SK-N-SH treated with all-trans-retinoic acid at 6 μM for 48 hours (cell line): ENCODE results near the gene MRPL52.

Source experiments
- ATAC-seq: fragments of 200-7000 bp; cut with Tn5 transposase; 3 replicates; pipeline ENCODE4 v1.9.1; 2020; ENCODE audit warnings: mild to moderate bottlenecking, moderate library complexity
- CREB5 ChIP-seq: fragments of 250-450 bp; sonication (Bioruptor Pico); IDR thresholded peaks from 2 replicates; pipeline ENCODE4 v1.5.1; 2020; ENCODE audit warnings: low read depth, mild to moderate bottlenecking, moderate library complexity
- CSDC2 ChIP-seq: fragments of 250-450 bp; sonication (Bioruptor Pico); IDR thresholded peaks from 2 replicates; pipeline ENCODE4 v1.5.0; 2020; ENCODE audit warnings: mild to moderate bottlenecking, moderate library complexity
- CSRNP3 ChIP-seq: fragments of 250-450 bp; sonication (Bioruptor Pico); IDR thresholded peaks from 2 replicates; pipeline ENCODE4 v1.5.1; 2021; ENCODE audit warnings: mild to moderate bottlenecking, moderate library complexity
- GLIS3 ChIP-seq: fragments of 250-450 bp; sonication (Bioruptor Pico); IDR thresholded peaks from 2 replicates; pipeline ENCODE4 v1.5.0; 2020; ENCODE audit warnings: mild to moderate bottlenecking, moderate library complexity
- OSR1 ChIP-seq: fragments of 250-450 bp; sonication (Bioruptor Pico); IDR thresholded peaks from 2 replicates; pipeline ENCODE4 v1.8.0; 2022; ENCODE audit warnings: moderate library complexity, mild to moderate bottlenecking, inconsistent platforms
- PATZ1 ChIP-seq: fragments of 250-450 bp; sonication (Bioruptor Pico); IDR thresholded peaks from 2 replicates; pipeline ENCODE4 v1.8.0; 2020; ENCODE audit warnings: mild to moderate bottlenecking, moderate library complexity, borderline replicate concordance
- POU6F1 ChIP-seq: fragments of 250-450 bp; sonication (Bioruptor Pico); IDR thresholded peaks from 2 replicates; pipeline ENCODE4 v1.8.0; 2021; ENCODE audit warnings: low read depth, mild to moderate bottlenecking, moderate library complexity, borderline replicate concordance
- PPARA ChIP-seq: fragments of 250-450 bp; sonication (Bioruptor Pico); IDR thresholded peaks from 2 replicates; pipeline ENCODE4 v1.5.0; 2020; ENCODE audit warnings: mild to moderate bottlenecking, borderline replicate concordance
- RARB ChIP-seq: fragments of 250-450 bp; sonication (Bioruptor Pico); IDR thresholded peaks from 2 replicates; pipeline ENCODE4 v1.8.0; 2021; ENCODE audit warnings: mild to moderate bottlenecking, moderate library complexity
- SNAI2 ChIP-seq: fragments of 250-450 bp; sonication (Bioruptor Pico); IDR thresholded peaks from 2 replicates; pipeline ENCODE4 v1.5.0; 2020; ENCODE audit warnings: mild to moderate bottlenecking, moderate library complexity
- TCF4 ChIP-seq: fragments of 250-450 bp; sonication (Bioruptor Pico); IDR thresholded peaks from 2 replicates; pipeline ENCODE4 v1.8.0; 2021; ENCODE audit warnings: mild to moderate bottlenecking, moderate library complexity, borderline replicate concordance
- TOX ChIP-seq: fragments of 250-450 bp; sonication (Bioruptor Pico); IDR thresholded peaks from 2 replicates; pipeline ENCODE4 v1.8.0; 2021; ENCODE audit warnings: mild to moderate bottlenecking, moderate library complexity, borderline replicate concordance
- ZC3H10 ChIP-seq: fragments of 250-450 bp; sonication (Bioruptor Pico); IDR thresholded peaks from 2 replicates; pipeline ENCODE4 v1.5.1; 2021; ENCODE audit warnings: mild to moderate bottlenecking, moderate library complexity
- ZFP3 ChIP-seq: fragments of 250-450 bp; sonication (Bioruptor Pico); IDR thresholded peaks from 2 replicates; pipeline ENCODE4 v1.5.0; 2020; ENCODE audit warnings: mild to moderate bottlenecking, moderate library complexity
- ZNF565 ChIP-seq: fragments of 450-650 bp; formaldehyde crosslinking; conservative IDR thresholded peaks from 2 replicates; pipeline ENCODE4 v1.5.0; 2020; ENCODE audit warnings: low read depth, mild to moderate bottlenecking, moderate library complexity
- ZNF8 ChIP-seq: fragments of 450-650 bp; formaldehyde crosslinking; IDR thresholded peaks from 2 replicates; pipeline ENCODE4 v1.5.0; 2020; ENCODE audit warnings: mild to moderate bottlenecking, moderate library complexity

Gene MRPL52

GRCh38 chr14:22883173-22883976 is 53.7 kb downstream of the MRPL52 start, which contains the start of gene REM2:
TSS of gene REM2 (plus strand) at chr14:22883222. CDS start at chr14:22883288, 66 bp downstream.
- TF ChIP-seq TOX (no peak), ZNF565 (CRISPR knock-in tag) (no peak), POU6F1 (CRISPR knock-in tag) (no peak), CSDC2 (CRISPR knock-in tag) (no peak), ZNF8 (CRISPR knock-in tag) (no peak), SNAI2 (no peak), PPARA (CRISPR knock-in tag) (no peak), ZFP3 (CRISPR knock-in tag) (no peak), OSR1 (no peak), RARB (no peak), TCF4 (CRISPR knock-in tag) (no peak), PATZ1 (no peak), ZC3H10 (CRISPR knock-in tag) (no peak), CREB5 (CRISPR knock-in tag) (no peak), CSRNP3 (CRISPR knock-in tag) (no peak)
- no peak for ATAC-seq

- TF ChIP-seq GLIS3 (no peak), TOX (no peak), PATZ1 (no peak), TCF4 (CRISPR knock-in tag) (no peak)
- TF ChIP-seq, all 23 proteins: peak for 0
- no peak for ATAC-seq
These were observed 54.5 kb downstream of the MRPL52 start for GRCh38 chr14:22884076-22884737.
